ENCODE measurements around the gene FZD2. TPM values are rescaled to one million over a fixed set of nuclear protein-coding genes. Genes with fewer than 3 reads are reported as not detected.

FZD2 gene
- total RNA-seq, 4 donors from 2014 or later, result 0.26 to 22.8 (median 9.0) TPM

GRCh38 chr17:44595216-44595775 is 38.0 kb downstream of the FZD2 start:
- TF ChIP-seq POLR2A (IDR thresholded peaks at IDR 0.05) (no peak), CTCF (IDR thresholded peaks at IDR 0.05) (no peak)
- intact Hi-C loops (cut with DNase I; ENCODE audit: low total_unique reads), result no loop called here
- DNase-seq, result no peak
- Histone ChIP-seq H3K4me3 (no peak overlapping the region), H3K27ac (no peak overlapping the region), H3K36me3 (no peaks in the 10 kb centered on the region), H3K4me1 (no peaks in the 10 kb centered on the region), H3K27me3 (no peaks in the 10 kb centered on the region), H3K9me3 (no peaks in the 10 kb centered on the region)

- TF ChIP-seq CTCF (IDR thresholded peaks at IDR 0.05) (no peak), POLR2A (IDR thresholded peaks at IDR 0.05) (no peak)
- intact Hi-C loops (cut with DNase I; ENCODE audit: low total_unique reads), result no loop called here
Measured at GRCh38 chr17:44598329-44598728, 41.0 kb downstream of the FZD2 start.

GRCh38 chr17:44598932-44599297 is 41.6 kb downstream of the FZD2 start:
- intact Hi-C loops (cut with DNase I; ENCODE audit: low total_unique reads), result no loop called here
- TF ChIP-seq CTCF (IDR thresholded peaks at IDR 0.05) (no peak), POLR2A (IDR thresholded peaks at IDR 0.05) (no peak)
- Histone ChIP-seq H3K27ac (no peak overlapping the region), H3K4me1 (no peaks in the 10 kb centered on the region), H3K4me3 (no peak overlapping the region), H3K9me3 (no peaks in the 10 kb centered on the region), H3K36me3 (no peaks in the 10 kb centered on the region), H3K27me3 (no peaks in the 10 kb centered on the region)
- no peak for DNase-seq

More at GRCh38 chr17:44598329-44598728, 41.0 kb downstream of the FZD2 start:
- no peaks in the 10 kb centered on the region for H3K27me3 ChIP-seq
- no peak overlapping the region for H3K4me3 ChIP-seq
- DNase-seq, result no peak
- H3K36me3 ChIP-seq, result no peaks in the 10 kb centered on the region
- no peak overlapping the region for H3K27ac ChIP-seq
- H3K9me3 ChIP-seq, result no peaks in the 10 kb centered on the region
- no peaks in the 10 kb centered on the region for H3K4me1 ChIP-seq

GRCh38 chr17:44599298-44600175 is 42.3 kb downstream of the FZD2 start:
- TF ChIP-seq CTCF (IDR thresholded peaks at IDR 0.05) (no peak), POLR2A (IDR thresholded peaks at IDR 0.05) (no peak)
- intact Hi-C loops (cut with DNase I; ENCODE audit: low total_unique reads), result no loop called here
- Histone ChIP-seq H3K36me3 (no peaks in the 10 kb centered on the region), H3K27me3 (no peaks in the 10 kb centered on the region), H3K4me3 (no peak overlapping the region), H3K4me1 (no peaks in the 10 kb centered on the region), H3K9me3 (no peaks in the 10 kb centered on the region), H3K27ac (peak overlapping the region in 1 of 2 donors; percentile 64)
- peak; percentile 85 to 89 for DNase-seq

GRCh38 chr17:44601539-44601938 is 44.3 kb downstream of the FZD2 start:
- Histone ChIP-seq H3K27me3 (no peaks in the 10 kb centered on the region), H3K4me3 (no peak overlapping the region), H3K9me3 (no peaks in the 10 kb centered on the region), H3K4me1 (no peaks in the 10 kb centered on the region), H3K36me3 (no peaks in the 10 kb centered on the region), H3K27ac (no peak overlapping the region)
- intact Hi-C loops (cut with DNase I; ENCODE audit: low total_unique reads), result no loop called here
- TF ChIP-seq POLR2A (IDR thresholded peaks at IDR 0.05) (no peak), CTCF (IDR thresholded peaks at IDR 0.05) (no peak)
- DNase-seq, result no peak
